T47D (cell line): Measurements from ENCODE around the gene IREB2.

Source experiments
- DNase-seq, 2 experiments: peaks; one replicate each; pipeline versions ENCODE4 v3.0.0 to v3.0.0-alpha.2; 2011 to 2012; ENCODE audit warnings: low read depth in 1 of 2, low spot score in 1 of 2
- JUND ChIP-seq: IDR thresholded peaks from 2 replicates; pipeline ENCODE4 v1.6.1; 2012; ENCODE audit warnings: low read depth
- in situ Hi-C: cut with HindIII; loops from 2 replicates; pipeline ENCODE4 v1.10.0; 2016; ENCODE audit warnings: low sequenced_read_pairs, low pct_unique_long_range_greater_than_20kb

The IREB2 gene

DNA sequence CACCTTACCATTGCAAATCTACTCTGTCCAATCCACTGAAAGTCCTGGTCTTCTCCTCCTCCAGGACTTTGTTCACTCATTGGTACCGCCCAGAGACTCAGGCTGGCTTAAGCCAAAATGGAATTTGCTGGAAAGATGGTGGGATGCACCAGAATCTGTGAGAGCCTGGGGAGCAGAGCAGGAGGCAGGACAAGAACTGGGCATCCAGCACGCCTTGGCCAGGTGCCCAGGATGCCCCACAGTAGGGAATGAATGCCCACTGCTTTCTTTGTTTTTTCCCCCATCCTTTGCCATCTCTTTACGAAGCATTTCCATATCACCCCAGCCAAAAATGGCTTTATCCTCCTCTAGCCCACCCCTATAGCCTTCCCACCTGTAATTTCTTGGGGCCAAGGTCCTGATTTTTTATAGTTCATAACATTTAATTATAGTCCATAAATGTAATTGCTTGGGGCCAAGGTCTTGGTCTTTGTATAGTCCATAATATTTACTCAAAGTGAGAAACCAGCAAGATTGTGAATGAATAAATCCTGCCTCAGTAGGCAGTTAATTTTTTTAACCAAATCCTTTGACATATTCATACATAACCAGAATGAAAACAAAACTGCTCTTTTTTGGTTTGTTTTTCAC, 23.3 kb upstream of the IREB2 start:
- in situ Hi-C loops: no loop called here
- TF ChIP-seq JUND: no peak
- DNase-seq: no peak

- TF ChIP-seq JUND: no peak
- peak; percentile 53 to 79 for DNase-seq
- in situ Hi-C loops: no loop called here
Measured at GRCh38 chr15:78415284-78415683, 22.7 kb upstream of the IREB2 start.

DNA sequence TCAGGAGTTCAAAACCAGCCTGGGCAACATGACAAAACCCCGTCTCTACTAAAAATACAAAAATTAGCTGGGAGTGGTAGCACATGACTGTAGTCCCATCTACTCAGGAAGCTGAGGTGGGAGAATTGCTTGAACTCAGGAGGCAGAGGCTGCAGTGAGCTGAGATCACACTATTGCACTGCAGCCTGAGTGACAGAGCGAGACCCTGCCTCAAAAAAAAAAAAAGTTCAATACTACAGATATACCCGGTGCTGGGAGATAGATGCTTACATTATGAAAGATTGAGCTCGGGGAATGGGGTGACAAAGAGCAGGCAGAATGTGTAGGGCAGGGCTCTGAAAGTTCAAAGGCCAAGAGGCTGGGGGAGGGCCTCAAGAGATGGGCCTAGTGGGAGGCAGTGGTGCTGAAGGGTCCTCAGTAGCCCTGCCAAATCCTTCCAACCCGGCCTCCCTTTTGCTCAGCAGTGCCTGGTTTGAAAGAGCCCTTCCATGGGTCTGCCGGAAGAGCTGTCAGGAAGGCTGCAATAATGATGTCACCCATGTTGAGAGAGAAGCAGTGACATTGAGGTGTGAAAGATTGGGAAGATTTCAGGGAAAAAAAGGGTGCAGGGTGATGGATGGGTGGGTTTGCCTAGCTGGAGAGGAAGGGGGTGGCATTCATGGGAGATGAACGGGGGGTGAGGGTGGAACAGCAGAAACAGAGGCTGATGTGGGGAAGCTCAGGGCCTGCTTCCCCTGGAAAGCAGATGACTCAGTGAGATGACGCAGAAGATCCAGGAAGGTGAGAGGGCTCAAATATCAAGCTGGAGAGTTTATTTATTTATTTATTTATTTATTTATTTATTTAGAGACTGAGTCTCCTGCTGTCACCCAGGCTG, 20.0 kb upstream of the IREB2 start:
- in situ Hi-C loops: no loop called here
- TF ChIP-seq JUND: no peak

DNA sequence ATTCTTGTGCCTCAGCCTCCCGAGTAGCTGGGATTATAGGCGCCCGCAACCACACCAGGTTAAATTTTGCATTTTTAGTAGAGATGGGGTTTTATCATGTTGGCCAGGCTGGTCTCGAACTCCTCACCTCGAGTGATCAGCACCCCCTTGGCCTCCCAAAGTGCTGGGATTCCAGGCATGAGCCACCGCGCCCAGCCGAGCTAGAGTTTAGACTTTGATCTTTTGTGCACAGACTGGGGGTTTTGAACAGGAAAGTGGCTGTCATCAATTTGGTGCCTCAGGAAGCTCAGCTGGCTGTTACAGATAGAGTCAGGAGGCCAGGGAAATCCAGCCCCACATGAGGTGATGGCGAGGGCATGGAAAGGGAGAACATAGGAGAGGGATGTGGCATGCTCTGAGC, 19.3 kb upstream of the IREB2 start:
- no peak for TF ChIP-seq JUND
- in situ Hi-C loops: no loop called here
- no peak for DNase-seq

More for the DNA sequence above, 20.0 kb upstream of the IREB2 start:
- DNase-seq: no peak

DNA sequence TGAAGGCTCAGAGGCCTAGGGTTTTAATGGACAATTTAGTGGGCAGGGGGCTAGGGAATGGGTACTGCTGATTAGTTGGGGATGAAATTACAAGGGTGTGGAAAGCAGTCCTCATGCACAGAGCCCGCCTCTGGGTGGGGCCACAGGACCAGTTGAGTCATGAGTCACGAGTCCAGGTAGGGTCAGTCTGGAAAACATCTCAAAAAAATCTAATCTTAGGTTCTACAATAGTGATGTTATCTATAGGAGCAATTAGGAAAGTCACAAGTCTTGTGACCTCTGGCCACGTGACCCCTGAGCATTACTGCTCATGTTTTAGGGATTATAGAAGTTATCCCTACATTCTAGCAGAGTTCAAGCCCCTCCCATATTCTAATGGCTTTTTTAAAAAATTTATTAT, 18.6 kb upstream of the IREB2 start:
- in situ Hi-C loops: no loop called here

DNA sequence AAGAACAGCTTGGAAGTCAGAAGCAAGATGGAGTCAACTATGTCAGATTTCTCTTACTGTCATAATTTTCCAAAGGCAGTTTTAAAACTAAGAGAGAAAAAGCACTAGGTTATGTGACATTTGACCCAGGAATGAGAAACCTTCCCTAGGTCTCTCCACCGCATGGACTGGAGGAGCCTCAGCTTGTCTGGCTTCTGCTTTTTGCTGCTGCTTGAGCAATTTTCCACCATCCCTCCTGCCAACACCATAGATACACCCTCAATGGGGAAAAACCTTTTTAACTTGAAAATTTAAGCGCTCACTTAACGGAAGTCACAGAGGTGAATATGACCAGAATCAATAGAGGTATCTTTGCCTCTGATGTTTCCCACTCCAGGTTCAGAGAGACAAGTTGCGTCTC, 17.8 kb upstream of the IREB2 start:
- DNase-seq: no peak
- TF ChIP-seq JUND: no peak
- in situ Hi-C loops: no loop called here

More for the DNA sequence above, 18.6 kb upstream of the IREB2 start:
- no peak for DNase-seq
- no peak for TF ChIP-seq JUND

- no peak for DNase-seq
- in situ Hi-C loops: no loop called here
- TF ChIP-seq JUND: no peak
Measured at GRCh38 chr15:78420766-78421165, 17.2 kb upstream of the IREB2 start.

- TF ChIP-seq JUND: no peak
- DNase-seq: no peak
- in situ Hi-C loops: no loop called here
Measured at GRCh38 chr15:78421238-78421965, 16.6 kb upstream of the IREB2 start.

- DNase-seq: peak; percentile 47 to 71
- in situ Hi-C loops: no loop called here
- no peak for TF ChIP-seq JUND
Measured at GRCh38 chr15:78422571-78423340, 15.3 kb upstream of the IREB2 start.

DNA sequence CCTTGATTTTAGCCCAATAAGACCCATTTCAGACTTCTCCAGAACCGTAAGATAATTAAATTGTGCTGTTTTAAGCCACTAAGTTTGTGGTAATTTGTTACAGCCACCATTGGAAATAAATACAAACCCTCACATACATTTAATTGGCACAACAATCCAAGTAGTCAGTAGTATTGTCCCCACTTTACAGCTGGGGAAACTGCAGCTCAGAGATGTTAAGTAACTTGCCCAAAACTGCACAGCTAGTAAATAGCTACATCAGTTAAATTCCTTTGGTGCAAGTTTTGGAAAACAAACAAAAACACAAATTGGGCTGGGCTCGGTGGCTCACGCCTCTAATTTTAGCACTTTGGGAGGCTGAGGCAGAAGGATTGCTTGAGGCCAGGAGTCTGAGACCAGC, 13.3 kb upstream of the IREB2 start:
- TF ChIP-seq JUND: no peak
- DNase-seq: no peak
- in situ Hi-C loops: no loop called here

GRCh38 chr15:78425643-78426042, 12.4 kb upstream of the IREB2 start:
- in situ Hi-C loops: no loop called here
- DNase-seq: no peak

DNA sequence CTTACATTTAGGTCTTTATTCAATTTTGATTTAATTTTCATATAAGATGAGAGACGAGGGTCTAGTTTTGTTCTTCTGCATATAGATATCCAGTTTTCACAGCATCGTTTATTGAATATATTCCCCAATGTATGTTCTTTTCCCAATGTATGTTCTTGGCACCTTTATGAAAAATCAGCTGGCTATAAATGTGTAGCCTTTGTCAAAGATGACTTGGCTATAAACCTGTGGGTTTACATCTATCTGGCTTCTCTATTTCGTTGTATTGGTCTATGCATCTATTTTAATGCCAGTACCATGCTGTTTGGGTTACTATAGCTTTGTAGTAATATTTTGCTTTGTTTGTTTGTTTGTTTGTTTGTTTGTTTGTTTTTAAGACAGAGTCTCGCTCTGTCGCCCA, 11.7 kb upstream of the IREB2 start:
- no peak for TF ChIP-seq JUND
- DNase-seq: no peak
- in situ Hi-C loops: no loop called here

More at GRCh38 chr15:78425643-78426042, 12.4 kb upstream of the IREB2 start:
- no peak for TF ChIP-seq JUND
